ENCODE results near the gene TCF20.

GRCh38 chr22:42297778-42298177 is 27.3 kb upstream of the TCF20 start:
- no peak for TF ChIP-seq CTCF (IDR thresholded peaks at IDR 0.05)
- no peak for TF ChIP-seq POLR2A (IDR thresholded peaks at IDR 0.05)
